SK-N-SH treated with all-trans-retinoic acid at 6 μM for 48 hours (cell line): Measurements from ENCODE around the gene SCAF4.

Source experiments
- ATAC-seq: fragments of 200-7000 bp; cut with Tn5 transposase; 3 replicates; pipeline ENCODE4 v1.9.1; 2020; ENCODE audit warnings: mild to moderate bottlenecking, moderate library complexity
- ARNTL ChIP-seq: fragments of 450-650 bp; formaldehyde crosslinking; IDR thresholded peaks from 2 replicates; pipeline ENCODE4 v1.5.0; 2020; ENCODE audit warnings: low read depth, mild to moderate bottlenecking, moderate library complexity, borderline replicate concordance
- CREB5 ChIP-seq: fragments of 250-450 bp; sonication (Bioruptor Pico); IDR thresholded peaks from 2 replicates; pipeline ENCODE4 v1.5.1; 2020; ENCODE audit warnings: low read depth, mild to moderate bottlenecking, moderate library complexity
- CSDC2 ChIP-seq: fragments of 250-450 bp; sonication (Bioruptor Pico); IDR thresholded peaks from 2 replicates; pipeline ENCODE4 v1.5.0; 2020; ENCODE audit warnings: mild to moderate bottlenecking, moderate library complexity
- ESRRG ChIP-seq: fragments of 250-450 bp; sonication (Bioruptor Pico); IDR thresholded peaks from 2 replicates; pipeline ENCODE4 v1.6.1; 2021; ENCODE audit warnings: mild to moderate bottlenecking
- GLIS3 ChIP-seq: fragments of 250-450 bp; sonication (Bioruptor Pico); IDR thresholded peaks from 2 replicates; pipeline ENCODE4 v1.5.0; 2020; ENCODE audit warnings: mild to moderate bottlenecking, moderate library complexity
- OSR1 ChIP-seq: fragments of 250-450 bp; sonication (Bioruptor Pico); IDR thresholded peaks from 2 replicates; pipeline ENCODE4 v1.8.0; 2022; ENCODE audit warnings: moderate library complexity, mild to moderate bottlenecking, inconsistent platforms
- PATZ1 ChIP-seq: fragments of 250-450 bp; sonication (Bioruptor Pico); IDR thresholded peaks from 2 replicates; pipeline ENCODE4 v1.8.0; 2020; ENCODE audit warnings: mild to moderate bottlenecking, moderate library complexity, borderline replicate concordance
- PPARA ChIP-seq: fragments of 250-450 bp; sonication (Bioruptor Pico); IDR thresholded peaks from 2 replicates; pipeline ENCODE4 v1.5.0; 2020; ENCODE audit warnings: mild to moderate bottlenecking, borderline replicate concordance
- TCF4 ChIP-seq: fragments of 250-450 bp; sonication (Bioruptor Pico); IDR thresholded peaks from 2 replicates; pipeline ENCODE4 v1.8.0; 2021; ENCODE audit warnings: mild to moderate bottlenecking, moderate library complexity, borderline replicate concordance
- TSHZ2 ChIP-seq: fragments of 250-450 bp; sonication (Bioruptor Pico); IDR thresholded peaks from 2 replicates; pipeline ENCODE4 v1.5.0; 2020; ENCODE audit warnings: mild to moderate bottlenecking, moderate library complexity
- ZC3H10 ChIP-seq: fragments of 250-450 bp; sonication (Bioruptor Pico); IDR thresholded peaks from 2 replicates; pipeline ENCODE4 v1.5.1; 2021; ENCODE audit warnings: mild to moderate bottlenecking, moderate library complexity
- ZFP3 ChIP-seq: fragments of 250-450 bp; sonication (Bioruptor Pico); IDR thresholded peaks from 2 replicates; pipeline ENCODE4 v1.5.0; 2020; ENCODE audit warnings: mild to moderate bottlenecking, moderate library complexity
- ZNF565 ChIP-seq: fragments of 450-650 bp; formaldehyde crosslinking; conservative IDR thresholded peaks from 2 replicates; pipeline ENCODE4 v1.5.0; 2020; ENCODE audit warnings: low read depth, mild to moderate bottlenecking, moderate library complexity
- ZNF70 ChIP-seq: fragments of 450-650 bp; formaldehyde crosslinking; IDR thresholded peaks from 2 replicates; pipeline ENCODE4 v1.5.0; 2020; ENCODE audit warnings: mild to moderate bottlenecking, moderate library complexity
- ZNF8 ChIP-seq: fragments of 450-650 bp; formaldehyde crosslinking; IDR thresholded peaks from 2 replicates; pipeline ENCODE4 v1.5.0; 2020; ENCODE audit warnings: mild to moderate bottlenecking, moderate library complexity
- TF ChIP-seq, protein P1 (sequence below): fragments of 250-450 bp; sonication (Bioruptor Pico); IDR thresholded peaks from 2 replicates; pipeline ENCODE4 v1.8.0; 2021; ENCODE audit warnings: low read depth, mild to moderate bottlenecking, moderate library complexity, borderline replicate concordance

Gene SCAF4

DNA sequence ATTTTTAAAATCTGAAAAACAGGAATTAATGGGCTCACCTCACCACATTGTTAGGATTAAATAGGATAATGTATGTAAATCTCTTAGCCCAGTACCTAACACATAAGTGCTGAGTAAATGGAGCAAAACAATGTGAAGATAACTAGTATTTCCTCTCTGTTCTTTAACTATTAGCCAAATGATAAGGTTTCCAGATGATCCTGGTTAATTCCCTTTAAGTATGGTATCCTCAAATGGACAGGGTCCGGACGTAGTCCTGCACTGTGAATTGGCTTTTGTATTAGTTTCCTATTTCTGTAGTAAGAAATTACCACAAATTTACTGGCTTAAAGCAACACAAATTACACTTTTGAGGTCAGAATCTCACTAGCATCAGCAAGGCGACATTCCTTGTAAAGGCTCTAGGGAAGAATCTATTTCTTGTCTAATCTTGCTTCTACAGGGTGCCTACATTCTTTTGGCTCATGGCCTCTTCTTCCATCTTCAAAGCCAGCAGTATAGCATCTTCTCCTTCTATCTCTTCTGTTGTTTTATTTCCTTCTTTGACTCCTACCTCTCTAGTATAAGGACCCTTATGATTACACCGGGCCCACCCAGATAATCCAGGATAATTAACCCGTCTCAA lies 17.1 kb downstream of the SCAF4 start:
- no peak for TF ChIP-seq TSHZ2 (CRISPR knock-in tag)
- TF ChIP-seq ZNF565 (CRISPR knock-in tag): no peak
- TF ChIP-seq PATZ1 (CRISPR knock-in tag): no peak
- no peak for TF ChIP-seq CSDC2
- TF ChIP-seq ESRRG: no peak
- TF ChIP-seq, protein P1, sequence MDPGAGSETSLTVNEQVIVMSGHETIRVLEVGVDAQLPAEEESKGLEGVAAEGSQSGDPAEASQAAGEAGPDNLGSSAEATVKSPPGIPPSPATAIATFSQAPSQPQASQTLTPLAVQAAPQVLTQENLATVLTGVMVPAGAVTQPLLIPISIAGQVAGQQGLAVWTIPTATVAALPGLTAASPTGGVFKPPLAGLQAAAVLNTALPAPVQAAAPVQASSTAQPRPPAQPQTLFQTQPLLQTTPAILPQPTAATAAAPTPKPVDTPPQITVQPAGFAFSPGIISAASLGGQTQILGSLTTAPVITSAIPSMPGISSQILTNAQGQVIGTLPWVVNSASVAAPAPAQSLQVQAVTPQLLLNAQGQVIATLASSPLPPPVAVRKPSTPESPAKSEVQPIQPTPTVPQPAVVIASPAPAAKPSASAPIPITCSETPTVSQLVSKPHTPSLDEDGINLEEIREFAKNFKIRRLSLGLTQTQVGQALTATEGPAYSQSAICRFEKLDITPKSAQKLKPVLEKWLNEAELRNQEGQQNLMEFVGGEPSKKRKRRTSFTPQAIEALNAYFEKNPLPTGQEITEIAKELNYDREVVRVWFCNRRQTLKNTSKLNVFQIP (CRISPR knock-in tag): no peak
- no peak for TF ChIP-seq OSR1 (CRISPR knock-in tag)
- peak; percentile 34 for ATAC-seq

DNA sequence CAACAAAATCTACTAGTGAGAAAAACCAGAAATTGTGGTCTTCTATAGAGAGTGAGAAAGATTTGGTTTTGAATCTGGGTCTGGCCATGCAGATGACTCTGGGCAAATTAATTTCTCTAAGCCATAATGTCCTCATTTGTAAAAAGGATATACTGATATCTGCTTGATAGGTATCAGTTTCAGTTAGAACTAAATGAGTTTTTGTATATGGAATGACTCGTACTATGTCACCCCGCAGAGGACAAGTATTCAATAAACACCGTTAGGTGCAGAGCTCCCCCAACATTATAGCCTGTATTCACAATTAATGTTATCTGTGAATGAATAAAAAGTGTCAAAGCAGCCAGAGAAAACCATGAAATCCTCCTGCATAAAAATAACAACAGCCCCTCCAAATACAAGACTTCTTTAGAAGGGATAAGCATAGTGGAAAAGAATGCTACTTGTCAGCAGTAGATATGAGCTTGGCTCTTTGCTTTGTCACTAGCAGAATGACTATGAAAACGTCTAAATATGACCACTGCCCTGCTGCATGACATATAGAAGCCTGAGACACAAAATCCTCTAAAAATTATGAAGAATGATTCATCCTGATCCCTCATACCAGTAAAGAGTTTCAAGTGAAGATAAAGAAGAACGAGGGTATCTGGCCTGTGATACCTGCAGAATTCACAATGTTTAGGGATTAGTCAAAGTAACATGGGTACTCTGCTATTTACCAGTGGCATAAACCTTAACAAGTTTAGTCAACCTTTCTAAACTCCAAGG lies 17.8 kb downstream of the SCAF4 start:
- TF ChIP-seq OSR1 (CRISPR knock-in tag): no peak
- no peak for TF ChIP-seq ZNF8
- no peak for TF ChIP-seq ZC3H10 (CRISPR knock-in tag)
- TF ChIP-seq CREB5 (CRISPR knock-in tag): no peak
- TF ChIP-seq GLIS3: no peak
- no peak for TF ChIP-seq PPARA (CRISPR knock-in tag)
- TF ChIP-seq TCF4 (CRISPR knock-in tag): no peak
- TF ChIP-seq ZFP3 (CRISPR knock-in tag): no peak
- no peak for TF ChIP-seq ESRRG
- no peak for TF ChIP-seq PATZ1 (CRISPR knock-in tag)
- TF ChIP-seq ARNTL: no peak
- TF ChIP-seq TSHZ2 (CRISPR knock-in tag): no peak
- TF ChIP-seq ZNF70 (CRISPR knock-in tag): no peak
- peak; percentile 58 for ATAC-seq
